ENCODE data around the gene NDRG2.

NDRG2 gene

GRCh38 chr14:20998674-20999366, 26.0 kb downstream of the NDRG2 start, which contains the start of gene SLC39A2:
TSS of gene SLC39A2 (plus strand) at chr14:20999293. CDS start at chr14:20999447, 154 bp downstream.
- H3K27ac ChIP-seq (ENCODE audit: extremely low read depth, low read depth, low read length), result no peak within 1 kb of the TSS
- peaks cover 37 to 42% of the 10 kb centered on the region in 2 experiments for H3K36me3 ChIP-seq (ENCODE audit: control insufficient read depth in 2 of 2, insufficient read depth in 1 of 2, low read length in 2 of 2)
- no peaks in the 10 kb centered on the region for H3K4me1 ChIP-seq (ENCODE audit: control insufficient read depth, insufficient read depth, low read length)
- POLR2A ChIA-PET, result interaction anchor here (0.6 to 1.2 kb wide), 4 partner anchors 22 to 345 kb away, joined by 3 to 5 read pairs (median 3); no protein-coding TSS in a partner anchor
- CTCF ChIA-PET, result interaction anchor here (0.6 to 5.4 kb wide), 7 partner anchors 7 to 106 kb away, joined by 3 to 35 read pairs (median 5); no protein-coding TSS in a partner anchor
- no peaks in the 10 kb centered on the region for H3K9me3 ChIP-seq (ENCODE audit: control insufficient read depth, insufficient read depth, low read depth, low read length)
- H3K4me3 ChIP-seq (ENCODE audit: low read depth, low read length), result no peak within 1 kb of the TSS
- TF ChIP-seq AEBP2 (tag by site-specific recombination; IDR thresholded peaks at IDR 0.05; ENCODE audit: borderline replicate concordance), result no peak
- TF ChIP-seq MEIS1 (CRISPR knock-in tag; IDR thresholded peaks at IDR 0.05; ENCODE audit: borderline replicate concordance), result no peak
- TF ChIP-seq ZNF600 (tag by site-specific recombination; IDR thresholded peaks at IDR 0.05), result peak; percentile 75
- TF ChIP-seq ZBTB17 (tag by site-specific recombination; IDR thresholded peaks at IDR 0.05), result peak; percentile 58; the same call in 1 of the 2 replicates
- 0 out of 2 replicates have a peak, but pooled peaks have one; percentile 32 for TF ChIP-seq SP7 (tag by site-specific recombination; IDR thresholded peaks at IDR 0.05)
- no peak for TF ChIP-seq ZNF138 (tag by site-specific recombination; IDR thresholded peaks at IDR 0.05; ENCODE audit: borderline replicate concordance)
- no peak for TF ChIP-seq ZSCAN16 (tag by site-specific recombination; IDR thresholded peaks at IDR 0.05)
- TF ChIP-seq WT1 (tag by site-specific recombination; IDR thresholded peaks at IDR 0.05), result peak; percentile 41; the same call in 1 of the 2 replicates
- TF ChIP-seq SP2 (tag by site-specific recombination; IDR thresholded peaks at IDR 0.05), result peak; percentile 69
- TF ChIP-seq, protein P1, sequence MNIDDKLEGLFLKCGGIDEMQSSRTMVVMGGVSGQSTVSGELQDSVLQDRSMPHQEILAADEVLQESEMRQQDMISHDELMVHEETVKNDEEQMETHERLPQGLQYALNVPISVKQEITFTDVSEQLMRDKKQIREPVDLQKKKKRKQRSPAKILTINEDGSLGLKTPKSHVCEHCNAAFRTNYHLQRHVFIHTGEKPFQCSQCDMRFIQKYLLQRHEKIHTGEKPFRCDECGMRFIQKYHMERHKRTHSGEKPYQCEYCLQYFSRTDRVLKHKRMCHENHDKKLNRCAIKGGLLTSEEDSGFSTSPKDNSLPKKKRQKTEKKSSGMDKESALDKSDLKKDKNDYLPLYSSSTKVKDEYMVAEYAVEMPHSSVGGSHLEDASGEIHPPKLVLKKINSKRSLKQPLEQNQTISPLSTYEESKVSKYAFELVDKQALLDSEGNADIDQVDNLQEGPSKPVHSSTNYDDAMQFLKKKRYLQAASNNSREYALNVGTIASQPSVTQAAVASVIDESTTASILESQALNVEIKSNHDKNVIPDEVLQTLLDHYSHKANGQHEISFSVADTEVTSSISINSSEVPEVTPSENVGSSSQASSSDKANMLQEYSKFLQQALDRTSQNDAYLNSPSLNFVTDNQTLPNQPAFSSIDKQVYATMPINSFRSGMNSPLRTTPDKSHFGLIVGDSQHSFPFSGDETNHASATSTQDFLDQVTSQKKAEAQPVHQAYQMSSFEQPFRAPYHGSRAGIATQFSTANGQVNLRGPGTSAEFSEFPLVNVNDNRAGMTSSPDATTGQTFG (tag by site-specific recombination; IDR thresholded peaks at IDR 0.05; ENCODE audit: borderline replicate concordance), result no peak
- no peak for TF ChIP-seq ZNF548 (tag by site-specific recombination; IDR thresholded peaks at IDR 0.05)
- TF ChIP-seq ZNF366 (tag by site-specific recombination; conservative IDR thresholded peaks at IDR 0.05), result no peak
- no peak for TF ChIP-seq PRDM2 (tag by site-specific recombination; IDR thresholded peaks at IDR 0.05; ENCODE audit: borderline replicate concordance)
- TF ChIP-seq, protein P2, sequence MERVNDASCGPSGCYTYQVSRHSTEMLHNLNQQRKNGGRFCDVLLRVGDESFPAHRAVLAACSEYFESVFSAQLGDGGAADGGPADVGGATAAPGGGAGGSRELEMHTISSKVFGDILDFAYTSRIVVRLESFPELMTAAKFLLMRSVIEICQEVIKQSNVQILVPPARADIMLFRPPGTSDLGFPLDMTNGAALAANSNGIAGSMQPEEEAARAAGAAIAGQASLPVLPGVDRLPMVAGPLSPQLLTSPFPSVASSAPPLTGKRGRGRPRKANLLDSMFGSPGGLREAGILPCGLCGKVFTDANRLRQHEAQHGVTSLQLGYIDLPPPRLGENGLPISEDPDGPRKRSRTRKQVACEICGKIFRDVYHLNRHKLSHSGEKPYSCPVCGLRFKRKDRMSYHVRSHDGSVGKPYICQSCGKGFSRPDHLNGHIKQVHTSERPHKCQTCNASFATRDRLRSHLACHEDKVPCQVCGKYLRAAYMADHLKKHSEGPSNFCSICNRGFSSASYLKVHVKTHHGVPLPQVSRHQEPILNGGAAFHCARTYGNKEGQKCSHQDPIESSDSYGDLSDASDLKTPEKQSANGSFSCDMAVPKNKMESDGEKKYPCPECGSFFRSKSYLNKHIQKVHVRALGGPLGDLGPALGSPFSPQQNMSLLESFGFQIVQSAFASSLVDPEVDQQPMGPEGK (tag by site-specific recombination; IDR thresholded peaks at IDR 0.05), result no peak
- TF ChIP-seq ZBTB7A (tag by site-specific recombination; IDR thresholded peaks at IDR 0.05; ENCODE audit: low read depth), result no peak
- no peak for TF ChIP-seq ZSCAN4 (tag by site-specific recombination; IDR thresholded peaks at IDR 0.05)
- TF ChIP-seq ZNF350 (tag by site-specific recombination; IDR thresholded peaks at IDR 0.05), result no peak
- no peak for TF ChIP-seq EGR2 (tag by site-specific recombination; IDR thresholded peaks at IDR 0.05; ENCODE audit: low read depth)
- TF ChIP-seq ZNF157 (tag by site-specific recombination; IDR thresholded peaks at IDR 0.05), result no peak
- TF ChIP-seq YY2 (tag by site-specific recombination; IDR thresholded peaks at IDR 0.05), result no peak
- TF ChIP-seq ZNF132 (tag by site-specific recombination; IDR thresholded peaks at IDR 0.05; ENCODE audit: borderline replicate concordance), result no peak
- no peak for TF ChIP-seq ZNF184 (tag by site-specific recombination; IDR thresholded peaks at IDR 0.05)
- no peak for TF ChIP-seq ZBTB20 (tag by site-specific recombination; IDR thresholded peaks at IDR 0.05)
